SK-N-DZ (cell line): ENCODE results near the gene MICOS13.
"Not testable (repeated sequence)": the region's sequence is repeated elsewhere in the genome, so short reads cannot be mapped to it uniquely, and the experiment has no call there.

ENCODE experiments used
- DNase-seq: peaks from one replicate; pipeline ENCODE4 v3.0.0-alpha.2; 2015; ENCODE audit warnings: low spot score

MICOS13 gene

GRCh38 chr19:5700455-5701092 is 20.3 kb upstream of the MICOS13 start:
- no peak for DNase-seq

- DNase-seq, result no peak
Measured at GRCh38 chr19:5698635-5699422, 18.5 kb upstream of the MICOS13 start.

- no peak for DNase-seq
Measured at GRCh38 chr19:5697890-5698634, 17.7 kb upstream of the MICOS13 start.

- DNase-seq, result no peak
Measured at GRCh38 chr19:5697022-5697889, 16.9 kb upstream of the MICOS13 start.

GRCh38 chr19:5696196-5697021 is 16.1 kb upstream of the MICOS13 start:
- no peak for DNase-seq

- DNase-seq, result no peak
Measured at GRCh38 chr19:5695649-5696195, 15.4 kb upstream of the MICOS13 start.

- DNase-seq, result no peak
Measured at GRCh38 chr19:5694956-5695648, 14.8 kb upstream of the MICOS13 start.

- DNase-seq, result no peak
Measured at GRCh38 chr19:5694167-5694955, 14.0 kb upstream of the MICOS13 start.

- DNase-seq, result no peak
Measured at GRCh38 chr19:5693195-5694166, 13.2 kb upstream of the MICOS13 start.

GRCh38 chr19:5692723-5693194 is 12.4 kb upstream of the MICOS13 start:
- no peak for DNase-seq

GRCh38 chr19:5691822-5692722 is 11.8 kb upstream of the MICOS13 start:
- DNase-seq, result no peak

GRCh38 chr19:5690955-5691821 is 10.9 kb upstream of the MICOS13 start:
- no peak for DNase-seq

- peak; percentile 93 for DNase-seq
Measured at GRCh38 chr19:5690125-5690954, 10.0 kb upstream of the MICOS13 start, which contains the start of gene RPL36. TSS of gene RPL36 (plus strand) at chr19:5690295. CDS start at chr19:5690508, 213 bp downstream.

GRCh38 chr19:5688262-5688881 is 8.1 kb upstream of the MICOS13 start:
- not testable (repeated sequence) for DNase-seq
